H9 (cell line): ENCODE results near the gene NXT1. TPM values are rescaled to one million over a fixed set of nuclear protein-coding genes. Genes with fewer than 3 reads are reported as not detected.

Source experiments
- DNase-seq: peaks from one replicate; pipeline ENCODE4 v3.0.0-alpha.2; 2017
- H2AFZ ChIP-seq: one replicate; pipeline ENCODE4 v1.6.1; 2013; ENCODE audit warnings: mild to moderate bottlenecking, low read length, control low read depth, moderate library complexity
- H2AK5ac ChIP-seq: 2 replicates; pipeline ENCODE4 v1.6.1; 2013; ENCODE audit warnings: low read length, control low read depth, mixed read lengths; ENCODE audit not compliant: insufficient read length
- H2BK120ac ChIP-seq: one replicate; pipeline ENCODE4 v1.6.1; 2013; ENCODE audit warnings: low read depth, mild to moderate bottlenecking, low read length, control low read depth, inconsistent platforms; ENCODE audit not compliant: poor library complexity, severe bottlenecking
- H2BK12ac ChIP-seq: 2 replicates; pipeline ENCODE4 v1.6.1; 2013; ENCODE audit warnings: low read length, control low read depth, mixed read lengths, low read depth; ENCODE audit not compliant: insufficient read length
- H2BK15ac ChIP-seq: 2 replicates; pipeline ENCODE4 v1.6.1; 2013; ENCODE audit warnings: low read depth, low read length, control low read depth
- H2BK20ac ChIP-seq: one replicate; pipeline ENCODE4 v1.6.1; 2013; ENCODE audit warnings: low read depth, mild to moderate bottlenecking, low read length, control low read depth, inconsistent platforms; ENCODE audit not compliant: poor library complexity, severe bottlenecking
- H2BK5ac ChIP-seq: 2 replicates; pipeline ENCODE4 v1.6.1; 2013; ENCODE audit warnings: low read length, control low read depth, mixed read lengths; ENCODE audit not compliant: insufficient read length
- H3K14ac ChIP-seq: 2 replicates; pipeline ENCODE4 v1.6.1; 2013; ENCODE audit warnings: low read length, control low read depth; ENCODE audit not compliant: insufficient read depth
- H3K18ac ChIP-seq: 2 replicates; pipeline ENCODE4 v1.6.1; 2013; ENCODE audit warnings: low read depth, mild to moderate bottlenecking, mixed read lengths, low read length, control low read depth; ENCODE audit not compliant: insufficient read length
- H3K23ac ChIP-seq: 2 replicates; pipeline ENCODE4 v1.6.1; 2013; ENCODE audit warnings: low read length, control low read depth, mixed read lengths, low read depth; ENCODE audit not compliant: insufficient read length
- H3K23me2 ChIP-seq: 2 replicates; pipeline ENCODE4 v1.6.1; 2013; ENCODE audit warnings: low read depth, mild to moderate bottlenecking, mixed read lengths, low read length, control low read depth; ENCODE audit not compliant: insufficient read length, poor library complexity, severe bottlenecking
- H3K27ac ChIP-seq: 2 replicates; pipeline ENCODE4 v1.5.1; 2013; ENCODE audit warnings: low read length, control low read depth, mixed read lengths, low read depth; ENCODE audit not compliant: insufficient read length
- H3K27me3 ChIP-seq: 2 replicates; pipeline ENCODE4 v1.6.1; 2013; ENCODE audit warnings: low read length, control low read depth, inconsistent platforms; ENCODE audit not compliant: insufficient read depth
- H3K4ac ChIP-seq: 2 replicates; pipeline ENCODE4 v1.6.1; 2013; ENCODE audit warnings: low read depth, mild to moderate bottlenecking, control low read depth, inconsistent platforms, low read length, moderate library complexity
- H3K4me1 ChIP-seq: 2 replicates; pipeline ENCODE4 v1.6.1; 2013; ENCODE audit warnings: low read length, control low read depth, inconsistent platforms; ENCODE audit not compliant: insufficient read depth
- H3K4me2 ChIP-seq: 2 replicates; pipeline ENCODE4 v1.6.1; 2013; ENCODE audit warnings: low read length, control low read depth, mixed read lengths; ENCODE audit not compliant: insufficient read length, insufficient read depth
- H3K56ac ChIP-seq: 2 replicates; pipeline ENCODE4 v1.6.1; 2013; ENCODE audit warnings: low read depth, mild to moderate bottlenecking, mixed read lengths, low read length, control low read depth; ENCODE audit not compliant: insufficient read length
- H3K79me1 ChIP-seq: 2 replicates; pipeline ENCODE4 v1.6.1; 2013; ENCODE audit warnings: low read depth, mild to moderate bottlenecking, moderate library complexity, low read length, control low read depth, inconsistent platforms; ENCODE audit not compliant: insufficient read depth, poor library complexity, severe bottlenecking
- H3K79me2 ChIP-seq: 2 replicates; pipeline ENCODE4 v1.6.1; 2013; ENCODE audit warnings: low read length, control low read depth, inconsistent platforms; ENCODE audit not compliant: insufficient read depth
- H3K9ac ChIP-seq: 2 replicates; pipeline ENCODE4 v1.6.1; 2013; ENCODE audit warnings: low read length, control low read depth, mixed read lengths; ENCODE audit not compliant: insufficient read length; ENCODE audit errors: extremely low read depth
- H3K9me3 ChIP-seq: one replicate; pipeline ENCODE4 v1.6.1; 2013; ENCODE audit warnings: low read depth, low read length, inconsistent platforms; ENCODE audit not compliant: control insufficient read depth
- H3T11ph ChIP-seq: one replicate; pipeline ENCODE4 v1.6.1; 2013; ENCODE audit warnings: mild to moderate bottlenecking, low read length, control low read depth, inconsistent platforms
- H4K20me1 ChIP-seq: one replicate; pipeline ENCODE4 v1.6.1; 2013; ENCODE audit not compliant: control insufficient read depth, insufficient read length, insufficient read depth
- H4K5ac ChIP-seq: 2 replicates; pipeline ENCODE4 v1.6.1; 2013; ENCODE audit warnings: low read depth, mild to moderate bottlenecking, mixed read lengths, low read length, control low read depth; ENCODE audit not compliant: insufficient read length
- H4K8ac ChIP-seq: replicated peaks from 2 replicates; pipeline ENCODE4 v1.6.1; 2013; ENCODE audit warnings: low read length, control low read depth, mixed read lengths, low read depth; ENCODE audit not compliant: insufficient read length
- H4K91ac ChIP-seq: 2 replicates; pipeline ENCODE4 v1.6.1; 2013; ENCODE audit warnings: low read depth, mild to moderate bottlenecking, moderate library complexity, mixed read lengths, low read length, control low read depth; ENCODE audit not compliant: insufficient read length
- H3K27ac Mint-ChIP-seq, 3 experiments: 2 replicates in 2 of 3; 3 replicates in 1 of 3; pipeline ENCODE4 v1.8.0; 2020 to 2021; ENCODE audit warnings: mixed read lengths in 3 of 3, mild to moderate bottlenecking in 1 of 3, moderate library complexity in 1 of 3
- H3K27me3 Mint-ChIP-seq: 2 replicates; pipeline ENCODE4 v1.8.0; 2021; ENCODE audit warnings: low read depth, mild to moderate bottlenecking, moderate library complexity, mixed read lengths
- H3K36me3 Mint-ChIP-seq, 3 experiments: 2 replicates in 2 of 3; 3 replicates in 1 of 3; pipeline ENCODE4 v1.8.0; 2020 to 2021; ENCODE audit warnings: low read depth in 3 of 3, mixed read lengths in 3 of 3; ENCODE audit not compliant: insufficient read depth in 1 of 3
- H3K4me1 Mint-ChIP-seq, 2 experiments: 2 replicates each; pipeline ENCODE4 v1.8.0; 2020; ENCODE audit warnings: mixed read lengths in 2 of 2
- H3K4me3 Mint-ChIP-seq, 2 experiments: 2 replicates in 1 of 2; 3 replicates in 1 of 2; pipeline ENCODE4 v1.8.0; 2020 to 2021; ENCODE audit warnings: mild to moderate bottlenecking in 2 of 2, mixed read lengths in 2 of 2, moderate library complexity in 1 of 2
- H3K9me3 Mint-ChIP-seq, 2 experiments: 2 replicates in 1 of 2; 3 replicates in 1 of 2; pipeline ENCODE4 v1.8.0; 2020; ENCODE audit warnings: mild to moderate bottlenecking in 2 of 2, mixed read lengths in 2 of 2, moderate library complexity in 1 of 2
- CTCF ChIP-seq: fragments of 200-600 bp; sonication (generic); conservative IDR thresholded peaks from 3 replicates; pipeline ENCODE4 v1.8.0; 2021; ENCODE audit warnings: antibody characterized with exemption, mild to moderate bottlenecking
- WGBS: extraction: QIAGEN DNeasy Blood & Tissue Kit; methylation state at CpG from one replicate; pipeline ENCODE4 v1.1.7; 2013; ENCODE audit warnings: missing lambda C conversion rate, low lambda C conversion rate, mixed read lengths; ENCODE audit not compliant: insufficient read length; ENCODE audit errors: extremely low coverage; 5-methylcytosine and 5-hydroxymethylcytosine counted together
- total RNA-seq: library from RNA; stranded (reverse); gene quantifications from 2 replicates; pipeline ENCODE4 v1.2.1, GENCODE V29; 2021

The NXT1 gene
- total RNA-seq, 1 experiment from 2014 or later: 25.5 TPM

- Histone ChIP-seq H2AFZ (no peak overlapping the region), H3T11ph (no peak overlapping the region), H2BK15ac (no peak overlapping the region), H3K23ac (no peak overlapping the region), H3K9ac (no peak overlapping the region), H2AK5ac (no peak overlapping the region), H4K91ac (no peak overlapping the region), H3K56ac (no peak overlapping the region), H3K27ac (no peak overlapping the region), H3K23me2 (no peaks in the 10 kb centered on the region), H4K5ac (no peak overlapping the region), H3K4me1 (no peaks in the 10 kb centered on the region), H3K4ac (no peak overlapping the region), H3K14ac (no peak overlapping the region), H3K4me2 (no peak overlapping the region), H2BK5ac (no peak overlapping the region), H4K20me1 (no peaks in the 10 kb centered on the region), H2BK12ac (no peak overlapping the region), H2BK20ac (no peak overlapping the region), H3K18ac (no peak overlapping the region), H2BK120ac (no peak overlapping the region), H3K79me1 (no peaks in the 10 kb centered on the region), H4K8ac (no peak overlapping the region), H3K79me2 (no peaks in the 10 kb centered on the region), H3K27me3 (no peaks in the 10 kb centered on the region), H3K9me3 (no peaks in the 10 kb centered on the region)
- no peak for TF ChIP-seq CTCF
- no peaks in the 10 kb centered on the region; a peak in 1 of 7 replicates for H3K36me3 Mint-ChIP-seq
- H3K9me3 Mint-ChIP-seq: peaks cover 0 to 2% of the 10 kb centered on the region in 2 experiments; a peak in 1 of 5 replicates
- WGBS: no CpG with 5 or more reads among the region's 1 CpG
- no peak for DNase-seq
- no peaks in the 10 kb centered on the region for H3K4me1 Mint-ChIP-seq
- H3K27ac Mint-ChIP-seq: no peak overlapping the region
- H3K4me3 Mint-ChIP-seq: no peak overlapping the region
- H3K27me3 Mint-ChIP-seq: peaks cover 26% of the 10 kb centered on the region
These were observed 37.3 kb upstream of the NXT1 start for GRCh38 chr20:23313271-23313670.
